ENCODE measurements around the gene MTURN.

MTURN gene

GRCh38 chr7:30114536-30115238, 20.1 kb upstream of the MTURN start:
- peaks cover 5% of the 10 kb centered on the region for H3K9me3 ChIP-seq (ENCODE audit: low read length)
- H3K4me1 ChIP-seq (ENCODE audit: insufficient read depth, low read length), result no peaks in the 10 kb centered on the region
- no peak overlapping the region for H2AFZ ChIP-seq (ENCODE audit: low read depth, low read length)
- H3K27me3 ChIP-seq (ENCODE audit: insufficient read depth, low read length), result no peaks in the 10 kb centered on the region
- no peaks in the 10 kb centered on the region for H3K36me3 ChIP-seq (ENCODE audit: insufficient read depth, low read length)
- H3K4me3 ChIP-seq (ENCODE audit: low read length), result no peak overlapping the region

GRCh38 chr7:30115709-30116297, 19.0 kb upstream of the MTURN start:
- no peak overlapping the region for H3K4me3 ChIP-seq (ENCODE audit: low read length)
- H2AFZ ChIP-seq (ENCODE audit: low read depth, low read length), result no peak overlapping the region
- H3K9me3 ChIP-seq (ENCODE audit: low read length), result peaks cover 5% of the 10 kb centered on the region
- H3K27me3 ChIP-seq (ENCODE audit: insufficient read depth, low read length), result no peaks in the 10 kb centered on the region
- H3K4me1 ChIP-seq (ENCODE audit: insufficient read depth, low read length), result no peaks in the 10 kb centered on the region
- no peaks in the 10 kb centered on the region for H3K36me3 ChIP-seq (ENCODE audit: insufficient read depth, low read length)

- Histone ChIP-seq H3K4me1 (ENCODE audit: insufficient read depth, low read length) (no peaks in the 10 kb centered on the region), H3K9me3 (ENCODE audit: low read length) (peaks cover 5% of the 10 kb centered on the region), H3K36me3 (ENCODE audit: insufficient read depth, low read length) (no peaks in the 10 kb centered on the region), H3K4me3 (ENCODE audit: low read length) (no peak overlapping the region), H2AFZ (ENCODE audit: low read depth, low read length) (no peak overlapping the region), H3K27me3 (ENCODE audit: insufficient read depth, low read length) (no peaks in the 10 kb centered on the region)
Measured at GRCh38 chr7:30116771-30117170, 18.0 kb upstream of the MTURN start.

- no peak overlapping the region for H3K4me3 ChIP-seq (ENCODE audit: low read length)
- H3K9me3 ChIP-seq (ENCODE audit: low read length), result peaks cover 2% of the 10 kb centered on the region
- H3K27me3 ChIP-seq (ENCODE audit: insufficient read depth, low read length), result no peaks in the 10 kb centered on the region
- H2AFZ ChIP-seq (ENCODE audit: low read depth, low read length), result no peak overlapping the region
- H3K36me3 ChIP-seq (ENCODE audit: insufficient read depth, low read length), result no peaks in the 10 kb centered on the region
- H3K4me1 ChIP-seq (ENCODE audit: insufficient read depth, low read length), result no peaks in the 10 kb centered on the region
Measured at GRCh38 chr7:30117896-30118295, 16.9 kb upstream of the MTURN start.

GRCh38 chr7:30119890-30120577, 14.8 kb upstream of the MTURN start:
- no peak overlapping the region for H2AFZ ChIP-seq (ENCODE audit: low read depth, low read length)
- H3K27me3 ChIP-seq (ENCODE audit: insufficient read depth, low read length), result no peaks in the 10 kb centered on the region
- H3K36me3 ChIP-seq (ENCODE audit: insufficient read depth, low read length), result no peaks in the 10 kb centered on the region
- no peak overlapping the region for H3K4me3 ChIP-seq (ENCODE audit: low read length)
- H3K9me3 ChIP-seq (ENCODE audit: low read length), result no peaks in the 10 kb centered on the region
- no peaks in the 10 kb centered on the region for H3K4me1 ChIP-seq (ENCODE audit: insufficient read depth, low read length)

GRCh38 chr7:30133736-30134610, 813 bp upstream of the MTURN start:
- no peaks in the 10 kb centered on the region for H3K9me3 ChIP-seq (ENCODE audit: low read length)

GRCh38 chr7:30135301-30136116, 723 bp downstream of the MTURN start:
- Histone ChIP-seq H3K36me3 (ENCODE audit: insufficient read depth, low read length) (no peaks in the 10 kb centered on the region), H3K4me3 (ENCODE audit: low read length) (peak overlapping the region; percentile 64), H3K27me3 (ENCODE audit: insufficient read depth, low read length) (no peaks in the 10 kb centered on the region), H3K9me3 (ENCODE audit: low read length) (no peaks in the 10 kb centered on the region), H2AFZ (ENCODE audit: low read depth, low read length) (peak overlapping the region; percentile 80), H3K4me1 (ENCODE audit: insufficient read depth, low read length) (peaks cover 9% of the 10 kb centered on the region)

More at GRCh38 chr7:30133736-30134610, 813 bp upstream of the MTURN start:
- Histone ChIP-seq H2AFZ (ENCODE audit: low read depth, low read length) (peak overlapping the region; percentile 57), H3K36me3 (ENCODE audit: insufficient read depth, low read length) (no peaks in the 10 kb centered on the region), H3K4me1 (ENCODE audit: insufficient read depth, low read length) (peaks cover 9% of the 10 kb centered on the region), H3K27me3 (ENCODE audit: insufficient read depth, low read length) (no peaks in the 10 kb centered on the region), H3K4me3 (ENCODE audit: low read length) (peak overlapping the region; percentile 64)

- Histone ChIP-seq H2AFZ (ENCODE audit: low read depth, low read length) (peak overlapping the region; percentile 80), H3K36me3 (ENCODE audit: insufficient read depth, low read length) (no peaks in the 10 kb centered on the region), H3K9me3 (ENCODE audit: low read length) (no peaks in the 10 kb centered on the region), H3K4me1 (ENCODE audit: insufficient read depth, low read length) (peaks cover 9% of the 10 kb centered on the region), H3K4me3 (ENCODE audit: low read length) (peak overlapping the region; percentile 64), H3K27me3 (ENCODE audit: insufficient read depth, low read length) (no peaks in the 10 kb centered on the region)
Measured at GRCh38 chr7:30136117-30136731, 1.4 kb downstream of the MTURN start.

GRCh38 chr7:30136743-30137485, 2.1 kb downstream of the MTURN start:
- no peaks in the 10 kb centered on the region for H3K9me3 ChIP-seq (ENCODE audit: low read length)
- H3K36me3 ChIP-seq (ENCODE audit: insufficient read depth, low read length), result no peaks in the 10 kb centered on the region
- H3K27me3 ChIP-seq (ENCODE audit: insufficient read depth, low read length), result no peaks in the 10 kb centered on the region
- H3K4me3 ChIP-seq (ENCODE audit: low read length), result peak overlapping the region; percentile 64
- H2AFZ ChIP-seq (ENCODE audit: low read depth, low read length), result no peak overlapping the region
- H3K4me1 ChIP-seq (ENCODE audit: insufficient read depth, low read length), result peaks cover 9% of the 10 kb centered on the region

- no peaks in the 10 kb centered on the region for H3K9me3 ChIP-seq (ENCODE audit: low read length)
- peaks cover 6% of the 10 kb centered on the region for H3K4me1 ChIP-seq (ENCODE audit: insufficient read depth, low read length)
- H3K27me3 ChIP-seq (ENCODE audit: insufficient read depth, low read length), result no peaks in the 10 kb centered on the region
- H3K36me3 ChIP-seq (ENCODE audit: insufficient read depth, low read length), result no peaks in the 10 kb centered on the region
- H2AFZ ChIP-seq (ENCODE audit: low read depth, low read length), result no peak overlapping the region
- H3K4me3 ChIP-seq (ENCODE audit: low read length), result no peak overlapping the region
Measured at GRCh38 chr7:30139836-30140384, 5.1 kb downstream of the MTURN start.

- Histone ChIP-seq H3K4me1 (ENCODE audit: insufficient read depth, low read length) (peaks cover 6% of the 10 kb centered on the region), H3K27me3 (ENCODE audit: insufficient read depth, low read length) (no peaks in the 10 kb centered on the region), H2AFZ (ENCODE audit: low read depth, low read length) (no peak overlapping the region), H3K36me3 (ENCODE audit: insufficient read depth, low read length) (no peaks in the 10 kb centered on the region), H3K4me3 (ENCODE audit: low read length) (no peak overlapping the region), H3K9me3 (ENCODE audit: low read length) (no peaks in the 10 kb centered on the region)
Measured at GRCh38 chr7:30140456-30140855, 5.7 kb downstream of the MTURN start.
